GM18907 (cell line): ENCODE results near the gene EXOSC2.

Experiments
- ATAC-seq: cut with Tn5 transposase; IDR thresholded peaks from one replicate; pipeline ENCODE4 v1.9.1; 2021; ENCODE audit warnings: mild to moderate bottlenecking, moderate library complexity; ENCODE audit not compliant: unreplicated experiment

Gene EXOSC2

DNA sequence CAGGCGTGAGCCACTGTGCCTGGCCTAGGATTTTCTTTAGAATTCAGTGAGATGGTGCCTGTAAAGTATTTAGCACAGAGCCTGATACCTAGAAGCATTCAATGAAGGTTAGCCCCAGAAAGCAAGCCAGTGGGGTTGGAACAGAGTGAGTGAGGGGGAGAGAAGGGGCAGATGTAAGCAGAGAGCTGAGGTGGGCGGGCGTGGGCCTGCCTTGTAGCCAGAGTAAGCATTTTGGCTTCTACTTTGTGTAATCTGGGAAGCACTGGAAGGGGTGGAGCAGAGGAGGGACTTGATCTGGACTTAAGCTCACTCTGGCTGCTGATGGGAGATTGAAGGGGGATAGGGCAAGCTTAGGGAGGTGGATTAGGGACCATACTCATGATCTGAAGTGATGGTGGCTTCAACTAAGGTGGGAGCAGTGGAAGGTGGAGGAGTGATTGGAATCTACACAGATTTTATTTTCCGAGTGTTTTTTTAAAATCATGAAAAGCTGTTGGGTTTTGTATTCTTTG lies 2.6 kb downstream of the EXOSC2 start:
- no peak for ATAC-seq

DNA sequence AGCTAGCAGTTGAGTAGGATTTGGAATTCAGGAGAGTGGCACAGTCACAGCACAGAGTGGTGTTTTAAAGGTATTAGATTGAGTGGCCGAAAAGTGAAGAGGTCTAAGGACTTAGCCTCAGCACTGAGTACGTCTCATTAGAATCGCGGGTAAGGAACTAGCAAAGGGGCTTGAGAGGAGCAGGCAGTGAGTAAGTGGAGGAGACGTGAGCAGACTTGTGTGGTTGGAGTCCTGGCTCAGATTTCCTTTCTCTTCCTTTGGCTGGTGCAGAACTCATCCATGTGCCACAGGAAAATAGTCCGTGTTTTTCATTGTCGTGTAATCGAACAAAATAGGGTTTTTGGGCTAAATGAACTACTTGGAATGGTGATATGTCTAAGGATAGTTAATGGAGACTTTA lies 3.4 kb downstream of the EXOSC2 start:
- ATAC-seq = no peak

DNA sequence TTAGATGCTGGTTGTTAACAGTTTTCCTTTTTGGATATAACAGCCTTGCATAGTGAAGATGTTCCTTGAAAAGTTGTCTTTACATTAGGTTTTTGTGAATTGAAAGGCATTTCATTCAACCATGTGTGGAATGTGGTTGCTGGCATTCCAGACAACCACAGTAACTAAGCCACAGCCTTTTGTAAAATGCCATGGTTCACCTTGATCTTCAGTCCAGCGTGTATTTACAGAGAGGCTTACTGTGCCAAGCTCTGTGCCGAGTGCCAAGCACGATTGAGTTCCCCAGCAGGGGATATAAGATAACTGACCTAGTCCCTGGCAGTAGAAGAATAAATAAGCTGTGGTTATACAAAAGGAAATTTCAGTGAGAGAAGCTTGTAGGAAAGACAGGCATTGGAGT lies 4.9 kb downstream of the EXOSC2 start:
- ATAC-seq = no peak

DNA sequence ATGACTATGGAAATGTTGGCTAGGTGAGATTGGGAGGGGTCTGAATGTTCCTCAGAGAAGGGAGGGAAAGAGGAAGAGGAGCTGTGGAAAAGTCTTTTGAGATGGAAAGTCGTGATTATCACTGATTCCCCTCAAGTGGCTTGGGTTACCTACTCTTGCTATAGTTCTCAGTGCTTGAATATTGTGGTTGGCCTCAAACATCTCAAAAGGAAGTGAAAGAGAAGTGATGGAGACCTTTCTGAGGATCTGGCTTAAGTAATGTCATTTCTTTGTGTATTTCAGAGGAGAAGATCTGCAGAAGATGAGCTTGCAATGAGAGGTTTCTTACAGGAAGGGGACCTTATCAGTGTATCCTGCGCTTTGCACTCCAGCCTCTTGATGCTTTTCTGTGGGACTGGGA lies 5.5 kb downstream of the EXOSC2 start:
- ATAC-seq = no peak

DNA sequence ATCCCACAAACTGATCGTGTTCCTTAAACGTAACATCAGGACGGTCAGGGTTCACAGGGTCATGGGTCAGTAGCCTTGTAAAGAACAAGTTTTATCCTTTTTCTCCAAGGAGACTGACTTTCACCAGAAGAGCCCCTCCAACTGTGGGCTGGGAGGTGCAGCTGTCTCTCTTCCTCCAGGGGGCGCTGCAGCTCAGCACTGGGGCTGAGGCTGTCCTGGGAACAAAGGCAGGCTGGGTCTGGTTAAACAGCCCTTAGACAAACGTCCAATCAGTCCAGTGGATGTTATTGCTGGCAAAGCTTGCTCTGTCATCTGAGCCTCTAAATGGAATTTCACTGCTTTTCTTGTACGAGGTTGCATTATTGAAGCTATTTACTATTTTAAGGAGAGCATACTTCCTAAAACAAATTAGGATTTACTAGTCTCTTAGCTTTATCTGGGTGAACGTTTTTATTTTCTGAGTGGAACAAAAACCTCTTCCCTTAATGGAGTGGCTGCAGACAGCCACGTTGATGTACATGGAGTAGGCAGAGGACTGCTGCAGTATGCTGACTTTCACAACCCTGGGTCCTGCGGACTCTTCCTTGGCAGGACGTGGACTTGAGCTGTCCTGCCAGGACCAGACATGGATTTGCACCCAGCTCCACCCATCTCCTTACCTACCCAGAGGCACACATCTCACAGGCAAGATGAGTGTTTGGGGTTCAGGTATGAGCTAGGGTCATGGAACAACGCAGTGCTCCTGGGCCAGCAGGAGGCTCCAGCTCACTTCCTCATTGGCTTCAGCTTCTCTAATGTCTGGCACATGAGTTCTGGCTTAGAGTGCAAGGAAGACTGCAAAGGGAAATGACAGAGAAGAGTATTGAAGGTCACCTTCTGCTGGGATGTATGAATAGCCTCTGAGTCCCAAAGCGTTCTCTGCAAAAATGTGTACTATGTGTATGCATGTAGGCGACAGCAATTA lies 7.8 kb downstream of the EXOSC2 start:
- ATAC-seq = peak; percentile 56

DNA sequence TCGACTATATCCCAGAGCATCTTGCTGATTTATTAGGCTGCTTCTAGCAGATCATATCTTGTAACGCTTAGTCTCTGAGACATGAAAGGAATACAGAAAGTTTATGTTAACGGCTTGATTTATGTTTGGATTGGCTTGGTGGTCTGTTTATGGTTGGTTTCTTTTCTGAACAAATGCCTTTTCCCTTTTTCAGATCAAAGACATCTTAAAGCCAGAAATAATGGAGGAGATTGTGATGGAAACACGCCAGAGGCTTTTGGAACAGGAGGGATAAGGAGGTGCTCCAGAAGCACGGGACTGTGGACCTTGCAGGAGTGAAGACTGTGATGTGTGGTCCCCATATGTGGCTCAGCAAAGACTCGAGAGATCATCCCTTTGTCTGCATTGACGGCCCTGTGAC lies 9.9 kb downstream of the EXOSC2 start:
- ATAC-seq = no peak

DNA sequence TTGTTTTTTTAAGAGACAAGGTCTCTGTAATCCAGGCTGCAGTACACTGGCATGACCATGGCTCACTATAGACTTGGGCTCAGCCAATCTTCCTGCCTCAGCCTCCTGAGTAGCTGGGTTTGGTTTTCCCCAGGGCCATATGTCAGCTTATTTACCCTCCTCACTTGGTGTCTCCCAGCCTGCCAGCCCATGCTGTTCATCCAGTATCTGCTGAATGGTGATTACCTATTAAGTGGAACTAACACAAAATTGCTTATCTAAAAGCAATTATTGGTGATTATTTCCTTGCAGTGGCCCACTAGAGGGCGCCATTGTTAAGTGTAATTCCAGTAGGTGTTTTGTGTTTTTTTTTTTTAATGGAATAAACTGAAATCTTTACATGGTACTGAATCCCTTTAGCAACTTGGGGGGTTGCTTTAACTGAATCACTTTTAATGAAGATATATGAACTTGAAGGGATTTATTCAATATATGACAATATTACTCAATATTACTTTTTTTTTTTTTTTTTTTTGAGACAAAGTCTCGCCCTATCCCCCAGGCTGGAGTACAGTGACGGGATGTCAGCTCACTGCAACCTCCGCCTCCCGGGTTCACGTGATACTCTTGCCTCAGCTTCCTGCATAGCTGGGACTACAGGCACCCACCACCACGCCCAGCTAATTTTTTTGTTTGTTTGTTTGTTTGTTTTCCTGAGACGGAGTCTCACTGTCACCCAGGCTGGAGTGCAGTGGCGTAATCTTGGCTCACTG lies 13.8 kb downstream of the EXOSC2 start:
- no peak for ATAC-seq

DNA sequence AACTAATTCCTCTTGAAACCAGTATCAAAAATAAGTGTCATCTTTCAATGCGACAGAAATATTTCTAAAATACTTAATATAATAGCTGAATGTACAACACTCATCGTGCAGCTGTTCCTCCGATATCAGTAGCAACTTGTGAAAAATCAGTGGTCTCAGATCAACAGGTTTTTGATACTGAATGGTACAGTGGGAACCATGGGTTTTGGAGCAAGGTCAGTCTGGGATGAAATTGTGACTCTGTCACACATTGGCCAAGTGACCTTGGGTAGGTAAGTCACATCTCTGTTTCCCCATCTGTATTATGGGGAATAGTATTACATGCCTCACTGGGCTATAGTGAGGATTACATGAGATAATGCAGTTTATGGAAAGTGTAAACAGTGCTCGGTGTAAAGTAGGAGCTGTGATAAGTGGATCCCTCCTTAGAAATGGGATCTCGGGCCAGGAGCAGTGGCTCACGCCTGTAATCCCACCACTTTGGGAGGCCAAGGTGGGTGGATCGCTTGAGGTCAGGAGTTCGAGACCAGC lies 17.3 kb downstream of the EXOSC2 start:
- ATAC-seq = no peak

DNA sequence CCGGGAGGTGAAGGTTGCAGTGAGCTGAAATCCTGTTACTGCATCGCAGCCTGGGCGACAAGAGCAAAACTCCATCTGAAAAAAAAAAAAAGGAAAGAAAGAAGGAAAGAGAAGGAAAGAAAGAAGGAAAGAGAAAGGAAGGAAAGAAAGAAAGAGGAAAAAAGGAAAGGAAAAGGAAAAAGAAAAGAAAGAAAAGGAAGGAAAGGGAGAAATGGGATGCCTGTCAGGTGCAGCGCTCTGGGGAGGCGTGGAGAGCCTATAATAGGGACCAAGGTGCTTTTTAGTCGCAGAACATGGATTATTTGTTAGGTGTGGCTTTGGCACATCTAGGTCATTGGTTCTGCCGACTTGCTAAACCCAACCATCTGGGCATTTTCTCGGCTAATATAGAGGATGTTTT lies 17.9 kb downstream of the EXOSC2 start:
- ATAC-seq = no peak

DNA sequence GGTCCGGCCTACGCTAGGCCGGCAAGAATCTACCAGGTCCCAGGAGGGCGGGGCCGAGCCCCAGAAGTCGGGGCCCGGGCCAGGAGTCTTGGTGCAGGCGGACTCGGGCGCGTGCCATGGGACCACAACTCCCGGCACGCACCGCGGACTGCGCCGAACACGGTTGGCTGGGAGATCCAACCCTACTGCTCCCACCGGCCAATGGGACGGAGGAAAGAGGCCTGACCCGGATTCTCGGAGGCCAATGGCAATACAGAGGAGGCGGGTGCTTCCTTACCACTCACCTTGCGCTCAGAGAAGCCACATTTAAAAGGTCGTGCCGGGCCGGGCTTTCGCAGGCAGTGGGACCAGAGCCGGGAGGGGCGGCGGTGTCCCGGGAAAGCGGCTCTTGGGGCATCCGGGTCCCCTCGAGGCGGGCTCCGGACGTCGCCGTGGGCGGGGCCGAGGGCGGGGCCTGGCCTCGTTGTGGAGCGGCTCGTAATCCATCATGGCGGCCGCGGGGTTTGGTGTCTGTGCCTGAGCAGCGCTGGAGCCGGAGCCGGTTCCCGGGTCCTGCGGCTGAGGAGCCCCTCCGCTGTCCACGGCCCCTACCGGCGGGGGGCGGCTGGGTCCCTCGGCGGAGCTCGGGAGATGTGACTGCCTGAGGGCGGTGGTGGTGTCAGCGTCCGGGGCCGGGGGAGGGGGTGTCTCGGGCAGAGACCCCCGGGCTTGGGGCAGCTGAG lies 19.1 kb downstream of the EXOSC2 start:
- peak; percentile 97 for ATAC-seq

DNA sequence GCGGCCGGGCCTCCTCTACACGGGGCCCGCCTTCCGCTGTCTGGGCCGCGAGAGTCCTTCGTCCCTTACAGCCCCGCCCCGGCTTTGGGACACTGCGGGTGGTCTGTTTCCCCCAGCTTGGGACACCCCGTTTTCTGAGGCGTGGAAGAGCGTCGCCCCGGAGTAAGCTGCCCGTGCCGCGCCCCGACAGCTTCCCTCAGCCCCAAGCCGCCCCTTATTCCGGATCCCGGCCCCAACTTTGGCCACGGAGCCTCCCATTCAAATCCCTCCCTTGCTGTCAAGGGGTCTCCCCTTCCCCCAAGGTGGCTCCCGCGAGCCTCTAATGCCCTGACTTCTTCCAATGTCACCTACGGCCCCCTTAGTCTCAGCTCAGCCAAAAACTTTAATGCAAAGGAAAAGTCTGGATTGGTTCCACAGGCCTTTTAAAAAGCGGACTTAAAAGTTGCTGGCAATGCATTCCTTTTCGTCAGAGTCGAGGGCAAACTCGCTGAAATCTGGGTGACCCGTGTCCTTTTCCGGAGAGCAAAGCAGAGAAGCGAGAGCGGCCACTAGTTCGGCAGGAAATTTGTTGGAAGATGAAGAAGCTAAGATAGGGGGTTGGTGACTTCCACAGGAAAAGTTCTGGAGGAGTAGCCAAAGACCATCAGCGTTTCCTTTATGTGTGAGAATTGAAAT lies 19.8 kb downstream of the EXOSC2 start:
- no peak for ATAC-seq

DNA sequence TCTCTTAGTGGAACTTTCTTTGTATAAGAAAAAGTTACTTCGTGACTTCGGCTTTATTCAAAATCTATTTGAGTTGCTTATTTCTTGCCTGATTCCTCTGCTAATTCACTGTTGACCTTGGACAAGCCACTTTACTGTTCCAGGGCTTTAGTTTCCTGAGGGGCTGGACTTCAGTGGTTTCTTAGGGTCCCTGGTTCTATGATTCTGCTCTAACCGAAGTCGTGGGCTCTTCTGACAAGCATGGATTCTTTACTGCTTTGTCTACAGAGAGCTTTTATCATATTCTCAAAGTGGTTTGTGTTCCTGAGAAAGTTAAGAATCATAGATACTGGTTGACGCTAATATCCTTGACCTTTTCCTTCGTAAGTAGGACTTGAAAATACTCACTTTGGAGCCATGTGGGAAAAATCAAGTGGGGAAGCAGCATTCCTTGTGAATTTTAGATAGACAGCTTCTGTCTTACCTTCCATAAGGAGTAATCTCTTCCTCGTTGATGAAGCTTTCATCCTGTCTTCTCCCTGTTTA lies 21.1 kb downstream of the EXOSC2 start:
- no peak for ATAC-seq

DNA sequence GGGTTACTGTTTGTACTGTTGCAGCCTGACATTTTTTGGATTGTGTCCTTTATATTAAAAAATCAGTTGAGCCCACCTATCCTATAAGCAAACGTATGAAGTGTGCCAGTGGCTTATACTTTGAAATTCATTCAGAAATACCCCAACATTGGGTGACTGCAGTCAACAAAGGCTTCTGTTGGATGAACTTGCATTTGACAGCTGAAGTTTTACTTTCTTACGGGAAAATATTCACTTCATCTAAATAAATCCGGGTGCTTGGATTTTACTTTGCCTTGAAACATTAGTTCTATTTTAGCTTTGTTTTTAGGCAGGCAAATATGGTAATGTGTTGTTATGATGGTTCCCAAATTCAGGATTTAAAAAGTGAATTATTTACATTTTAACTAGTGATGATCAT lies 21.7 kb downstream of the EXOSC2 start:
- no peak for ATAC-seq

DNA sequence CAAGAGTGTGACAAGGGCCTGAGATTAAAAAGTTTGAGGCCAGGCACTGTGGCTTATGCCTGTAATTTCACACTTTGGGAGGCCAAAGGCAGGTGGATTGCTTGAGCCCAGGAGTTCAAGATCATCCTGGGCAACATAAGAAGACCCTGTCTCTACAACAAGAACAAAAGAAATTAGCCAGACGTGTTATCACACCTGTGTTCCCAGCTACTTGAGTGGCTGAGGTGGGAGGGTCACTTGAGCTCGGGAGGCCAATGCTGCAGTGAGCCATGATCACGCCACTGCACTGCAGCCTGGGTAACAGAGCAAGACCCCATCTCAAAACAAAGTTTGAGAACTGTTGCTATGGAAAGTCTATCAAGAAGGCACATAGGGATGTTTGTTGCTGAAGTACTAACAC lies 25.0 kb downstream of the EXOSC2 start:
- no peak for ATAC-seq

DNA sequence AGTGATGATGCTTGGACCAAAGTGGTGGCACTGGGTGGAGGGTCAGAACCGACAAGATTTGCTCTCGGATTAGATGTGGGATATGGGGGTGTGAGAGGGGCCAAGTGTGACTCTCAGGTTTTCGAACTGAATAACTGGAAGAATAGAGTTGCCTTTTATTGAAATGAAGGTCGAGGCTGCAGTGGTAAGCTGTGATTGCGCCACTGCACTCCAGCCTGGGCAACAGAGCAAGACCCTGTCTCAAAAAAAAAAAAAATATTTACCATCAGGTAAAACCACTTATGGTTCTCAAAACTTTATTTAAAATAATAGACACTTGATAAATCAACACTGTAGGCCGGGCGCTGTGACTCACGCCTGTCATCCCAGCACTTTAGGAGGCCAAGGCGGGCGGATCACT lies 27.2 kb downstream of the EXOSC2 start:
- no peak for ATAC-seq

DNA sequence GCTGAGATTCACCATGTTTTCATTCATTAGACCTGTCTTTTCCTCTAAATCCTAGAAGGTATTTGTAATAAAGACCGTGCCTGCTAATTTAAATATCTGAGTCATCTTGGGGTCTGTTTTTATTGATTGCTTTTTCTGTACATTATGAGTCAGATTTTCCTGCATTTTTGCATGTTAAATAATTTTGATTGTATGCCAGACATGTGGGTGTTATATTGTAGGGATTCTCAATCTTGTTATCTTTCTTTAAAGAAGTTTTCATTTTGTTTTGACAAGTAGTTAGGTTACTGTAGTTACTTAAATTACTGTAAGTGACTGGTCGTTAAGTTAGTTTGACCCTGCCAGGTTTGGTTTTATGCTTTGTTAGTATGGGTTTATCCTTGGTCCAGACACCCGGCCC lies 35.1 kb downstream of the EXOSC2 start:
- no peak for ATAC-seq

DNA sequence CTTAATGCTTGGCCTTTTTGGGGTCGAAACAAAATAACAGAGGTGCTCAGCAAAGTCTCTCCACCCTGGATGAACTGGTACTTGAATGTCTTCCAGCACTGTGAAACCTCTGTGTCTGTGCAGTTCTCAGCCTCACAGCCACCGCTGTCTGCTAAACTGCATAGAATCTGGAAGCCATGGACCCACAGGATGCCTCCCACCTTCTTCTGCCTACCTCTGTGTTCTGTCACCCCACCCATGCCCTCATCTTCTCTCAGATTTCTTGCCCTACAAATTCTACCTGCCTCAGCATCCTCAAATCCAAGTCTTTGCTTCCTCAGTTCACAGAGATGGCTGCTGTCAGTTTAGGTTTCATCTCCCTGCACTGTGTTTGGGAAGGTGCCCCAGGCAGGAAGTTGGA lies 35.6 kb downstream of the EXOSC2 start:
- no peak for ATAC-seq

DNA sequence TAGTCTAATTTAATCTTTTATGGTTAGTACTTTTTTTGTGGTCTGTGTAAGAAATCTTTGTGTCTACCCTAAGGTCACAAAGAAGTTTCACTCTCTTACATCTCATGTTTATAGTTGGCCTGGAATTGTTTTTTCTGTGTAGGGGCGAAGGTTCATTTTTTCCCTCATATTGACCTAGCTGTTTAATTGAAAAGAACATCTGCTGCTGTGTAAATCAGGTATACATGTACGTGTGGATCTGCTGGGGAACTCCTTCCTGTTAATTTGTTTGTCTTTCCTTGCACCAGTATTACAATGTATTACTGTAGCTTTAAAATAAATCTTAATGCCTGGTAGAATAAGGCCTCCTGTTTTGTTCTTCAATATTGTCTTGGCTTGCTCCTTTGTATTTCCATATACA lies 37.8 kb downstream of the EXOSC2 start:
- ATAC-seq = no peak

DNA sequence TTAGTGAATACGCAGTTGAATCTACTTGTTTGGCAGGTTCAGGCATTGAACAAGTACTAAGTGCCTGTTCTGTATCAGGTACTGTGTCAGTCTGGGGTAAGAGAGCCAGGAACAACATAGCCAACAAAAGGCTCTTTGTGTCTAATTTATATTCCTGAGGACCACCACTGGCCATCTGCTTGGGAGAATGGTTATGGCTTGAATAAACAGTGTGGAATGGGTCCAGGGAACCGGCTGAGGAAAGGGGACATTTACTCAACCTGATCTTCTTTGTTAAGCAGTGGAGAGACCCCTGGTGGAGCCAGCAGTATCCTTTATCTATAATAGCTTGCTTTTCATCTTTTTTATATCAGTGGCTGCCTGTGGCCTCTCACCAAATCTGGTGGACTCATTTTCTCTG lies 38.6 kb downstream of the EXOSC2 start:
- ATAC-seq = no peak

DNA sequence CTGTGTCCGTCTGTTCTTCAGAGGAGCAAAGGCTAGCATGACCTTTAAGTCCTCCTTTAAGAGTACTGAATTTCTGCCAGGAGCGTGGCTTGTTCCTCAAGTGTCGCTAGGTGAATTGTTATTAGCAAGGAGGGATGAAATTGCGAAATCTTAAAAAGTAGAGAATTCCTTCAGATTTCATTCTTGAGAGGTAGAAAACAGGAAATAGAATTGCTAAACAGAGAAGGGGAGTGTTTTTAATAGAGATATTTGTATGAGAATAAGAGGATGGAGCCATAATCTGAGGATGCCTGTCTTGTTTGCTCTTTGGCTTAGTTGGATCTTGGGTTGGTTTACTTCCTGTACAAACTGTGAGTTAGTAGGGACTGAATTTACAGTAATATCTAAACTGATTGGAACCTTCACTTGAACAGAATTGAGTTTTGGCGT lies 39.2 kb downstream of the EXOSC2 start:
- ATAC-seq = no peak
